Astrocyte (in vitro differentiated cells and primary cell): ENCODE data around the gene SLC6A13. TPM values are rescaled to one million over a fixed set of nuclear protein-coding genes. Genes with fewer than 3 reads are reported as not detected.

Experiments
- DNase-seq: peaks from one replicate; pipeline ENCODE4 v3.0.0-alpha.2; 2010; ENCODE audit warnings: low read depth
- FAIRE-seq: peaks from 2 replicates; lab custom pipeline; 2011; peaks lifted over from hg19 to GRCh38; lab: Jason Lieb, UNC
- H2AFZ ChIP-seq: 2 replicates; pipeline ENCODE4 v1.6.0; 2012; ENCODE audit warnings: low read depth, low read length, inconsistent platforms
- H3K27ac ChIP-seq: 2 replicates; pipeline ENCODE4 v1.5.1; 2011; ENCODE audit warnings: low read depth, low read length, inconsistent platforms
- H3K27me3 ChIP-seq: 2 replicates; pipeline ENCODE4 v1.6.0; 2011; ENCODE audit warnings: low read length, inconsistent platforms; ENCODE audit not compliant: insufficient read depth
- H3K36me3 ChIP-seq: 2 replicates; pipeline ENCODE4 v1.5.1; 2011; ENCODE audit warnings: low read length, inconsistent platforms; ENCODE audit not compliant: insufficient read depth
- H3K4me1 ChIP-seq: 2 replicates; pipeline ENCODE4 v1.5.1; 2011; ENCODE audit warnings: low read length, inconsistent platforms; ENCODE audit not compliant: insufficient read depth
- H3K4me2 ChIP-seq: 2 replicates; pipeline ENCODE4 v1.6.0; 2012; ENCODE audit warnings: low read length, inconsistent platforms
- H3K4me3 ChIP-seq: 2 replicates; pipeline ENCODE4 v1.5.1; 2011; ENCODE audit warnings: low read depth, mild to moderate bottlenecking, low read length, inconsistent platforms; ENCODE audit not compliant: insufficient read depth
- H3K79me2 ChIP-seq: 2 replicates; pipeline ENCODE4 v1.6.0; 2012; ENCODE audit warnings: mild to moderate bottlenecking, low read length, inconsistent platforms; ENCODE audit not compliant: insufficient read depth
- H3K9ac ChIP-seq: 2 replicates; pipeline ENCODE4 v1.6.0; 2012; ENCODE audit warnings: mild to moderate bottlenecking, low read length, inconsistent platforms
- H3K9me3 ChIP-seq: 2 replicates; pipeline ENCODE4 v1.5.1; 2012; ENCODE audit warnings: low read depth, mild to moderate bottlenecking, low read length, inconsistent platforms; ENCODE audit not compliant: insufficient read depth
- H4K20me1 ChIP-seq: 2 replicates; pipeline ENCODE4 v1.6.0; 2012; ENCODE audit warnings: low read length, inconsistent platforms; ENCODE audit not compliant: insufficient read depth
- H3K27ac Mint-ChIP-seq: one replicate; pipeline ENCODE4 v1.8.0; 2021; ENCODE audit warnings: mild to moderate bottlenecking, mixed read lengths; ENCODE audit not compliant: unreplicated experiment
- H3K27me3 Mint-ChIP-seq: one replicate; pipeline ENCODE4 v1.8.0; 2021; ENCODE audit warnings: low read depth, mixed read lengths; ENCODE audit not compliant: unreplicated experiment
- H3K36me3 Mint-ChIP-seq: one replicate; pipeline ENCODE4 v1.8.0; 2021; ENCODE audit warnings: low read depth, mixed read lengths; ENCODE audit not compliant: unreplicated experiment
- H3K4me1 Mint-ChIP-seq: one replicate; pipeline ENCODE4 v1.8.0; 2021; ENCODE audit warnings: low read depth, mixed read lengths; ENCODE audit not compliant: unreplicated experiment
- H3K4me3 Mint-ChIP-seq: one replicate; pipeline ENCODE4 v1.8.0; 2021; ENCODE audit warnings: mild to moderate bottlenecking, moderate library complexity, mixed read lengths; ENCODE audit not compliant: unreplicated experiment
- H3K9me3 Mint-ChIP-seq: one replicate; pipeline ENCODE4 v1.8.0; 2021; ENCODE audit warnings: mild to moderate bottlenecking, mixed read lengths; ENCODE audit not compliant: unreplicated experiment
- CTCF ChIP-seq: IDR thresholded peaks from 2 replicates; pipeline ENCODE4 v1.5.1; 2011; ENCODE audit warnings: low read depth, mild to moderate bottlenecking, inconsistent platforms, low read length, moderate library complexity; ENCODE audit not compliant: insufficient read depth
- EZH2 ChIP-seq: IDR thresholded peaks from 2 replicates; pipeline ENCODE4 v1.6.1; 2012; ENCODE audit warnings: mild to moderate bottlenecking, low read length, inconsistent platforms; ENCODE audit not compliant: insufficient read depth
- total RNA-seq: library from RNA; stranded (reverse); gene quantifications from 2 replicates; pipeline ENCODE4 v1.2.1, GENCODE V29; 2021

SLC6A13 gene
- total RNA-seq, 1 donor from 2014 or later, result 2.6 TPM

- Histone ChIP-seq H3K9me3 (no peaks in the 10 kb centered on the region), H2AFZ (no peak overlapping the region), H4K20me1 (peaks cover 3% of the 10 kb centered on the region), H3K79me2 (no peaks in the 10 kb centered on the region), H3K4me2 (no peak overlapping the region), H3K27ac (no peak overlapping the region), H3K27me3 (peaks cover 5% of the 10 kb centered on the region), H3K4me3 (no peak overlapping the region), H3K9ac (no peak overlapping the region), H3K36me3 (no peaks in the 10 kb centered on the region), H3K4me1 (peaks cover 10% of the 10 kb centered on the region)
- Mint-ChIP-seq H3K27me3 (no peaks in the 10 kb centered on the region), H3K36me3 (no peaks in the 10 kb centered on the region), H3K4me1 (peaks cover 27% of the 10 kb centered on the region), H3K27ac (no peak overlapping the region), H3K9me3 (no peaks in the 10 kb centered on the region), H3K4me3 (no peak overlapping the region)
- no peak for TF ChIP-seq CTCF
- TF ChIP-seq EZH2, result no peak
- FAIRE-seq (no peak), DNase-seq (no peak)
Measured at GRCh38 chr12:268483-268840, 5.8 kb upstream of the SLC6A13 start.

- DNase-seq (no peak), FAIRE-seq (no peak)
- H3K79me2 ChIP-seq, result no peaks in the 10 kb centered on the region
- Mint-ChIP-seq H3K27ac (no peak overlapping the region), H3K4me3 (no peak overlapping the region), H3K4me1 (peaks cover 25% of the 10 kb centered on the region), H3K27me3 (no peaks in the 10 kb centered on the region), H3K9me3 (no peaks in the 10 kb centered on the region), H3K36me3 (no peaks in the 10 kb centered on the region)
- no peak overlapping the region for H3K9ac ChIP-seq
- H3K27me3 ChIP-seq, result peaks cover 5% of the 10 kb centered on the region
- no peak overlapping the region for H3K4me3 ChIP-seq
- H3K4me1 ChIP-seq, result peaks cover 12% of the 10 kb centered on the region
- no peak overlapping the region for H3K27ac ChIP-seq
- no peak overlapping the region for H2AFZ ChIP-seq
- H3K9me3 ChIP-seq, result no peaks in the 10 kb centered on the region
- TF ChIP-seq EZH2 (no peak), CTCF (no peak)
- peaks cover 3% of the 10 kb centered on the region for H4K20me1 ChIP-seq
- no peaks in the 10 kb centered on the region for H3K36me3 ChIP-seq
- H3K4me2 ChIP-seq, result no peak overlapping the region
Measured at GRCh38 chr12:267581-268482, 5.2 kb upstream of the SLC6A13 start.

- DNase-seq (no peak), FAIRE-seq (no peak)
- Histone ChIP-seq H3K9me3 (no peaks in the 10 kb centered on the region), H3K9ac (no peak overlapping the region), H3K4me1 (peaks cover 12% of the 10 kb centered on the region), H3K79me2 (no peaks in the 10 kb centered on the region), H3K4me3 (no peak overlapping the region), H3K27ac (no peak overlapping the region), H2AFZ (no peak overlapping the region), H3K4me2 (no peak overlapping the region), H4K20me1 (peaks cover 3% of the 10 kb centered on the region), H3K27me3 (peaks cover 5% of the 10 kb centered on the region), H3K36me3 (no peaks in the 10 kb centered on the region)
- Mint-ChIP-seq H3K27me3 (no peaks in the 10 kb centered on the region), H3K9me3 (no peaks in the 10 kb centered on the region), H3K4me3 (no peak overlapping the region), H3K36me3 (no peaks in the 10 kb centered on the region), H3K27ac (no peak overlapping the region), H3K4me1 (peaks cover 29% of the 10 kb centered on the region)
- TF ChIP-seq EZH2 (no peak), CTCF (no peak)
Measured at GRCh38 chr12:265096-265495, 2.5 kb upstream of the SLC6A13 start.
